Measurements from ENCODE around the gene FOXN1. TPM values are rescaled to one million over a fixed set of nuclear protein-coding genes. Genes with fewer than 3 reads are reported as not detected.

Gene FOXN1
- total and polyA plus RNA-seq, 10 of the 15 experiments (the other 5 are each of a cell fraction or from before 2014, with no cell fraction given): not detected

- no peak for DNase-seq (ENCODE audit: low read depth, low spot score)
- 79% methylated on average over 5 of the region's 5 CpGs for WGBS (ENCODE audit: insufficient coverage, insufficient replicate concordance, low lambda C conversion rate, missing lambda C conversion rate)
Observed at GRCh38 chr17:28473542-28473941, 32.6 kb upstream of the FOXN1 start, which contains the start of gene SLC13A2. Gene SLC13A2, plus strand, starts transcription at chr17:28473644. Its CDS starts 69 bp downstream, at chr17:28473713.

More at GRCh38 chr17:28473542-28473941, 32.6 kb upstream of the FOXN1 start, which contains the start of gene SLC13A2:
- H3K27me3 ChIP-seq (replicated peaks in 1 of 2; ENCODE audit: control insufficient read depth in 2 of 2, insufficient read depth in 2 of 2, low read length in 1 of 2): no peaks in the 10 kb centered on the region
- CTCF ChIA-PET: no interaction called here
- TF ChIP-seq CREB1 (IDR thresholded peaks at IDR 0.05; ENCODE audit: low read depth) (no peak), SUZ12 (IDR thresholded peaks at IDR 0.05; ENCODE audit: unreplicated experiment) (no peak), ZNF274 (IDR thresholded peaks at IDR 0.05; ENCODE audit: insufficient read depth, insufficient read length) (no peak), CTCF (IDR thresholded peaks at IDR 0.05 in 2 of 3, conservative IDR thresholded peaks at IDR 0.05 in 1 of 3; ENCODE audit: control insufficient read depth in 2 of 3, extremely low read depth in 1 of 3, insufficient read depth in 1 of 3, low read depth in 3 of 3, low read length in 3 of 3) (0 out of 6 replicates have a peak, but pooled peaks of 1 of the 3 experiments have one; percentile 9)
- in situ Hi-C loops (cut with MboI): no loop called here
- no peak within 1 kb of the TSS for H3K4me3 ChIP-seq
- SMC1A ChIA-PET (ENCODE audit: uncharacterized antibody, unreplicated experiment): interaction anchor here (0.6 kb wide), 1 partner anchor 175 kb away, joined by 3 read pairs; no protein-coding TSS in a partner anchor
- BruUV-seq (replicated peaks): no TSS peak
- intact Hi-C loops (cut with micrococcal nuclease; ENCODE audit: unreplicated experiment): no loop called here
- RAD21 ChIA-PET (ENCODE audit: unreplicated experiment): interaction anchor here (0.6 to 1.0 kb wide), 2 partner anchors 13 to 264 kb away, joined by 3 read pairs; no protein-coding TSS in a partner anchor
- peak within 1 kb of the TSS; percentile 19 for H2AFZ ChIP-seq (ENCODE audit: control insufficient read depth, low read depth, low read length)
- ATAC-seq (no peak), FAIRE-seq (peak; percentile 59)
- H3K9ac ChIP-seq (ENCODE audit: control insufficient read depth, insufficient read depth, low read length): no peak within 1 kb of the TSS
- no peak within 1 kb of the TSS for H3K4me2 ChIP-seq (ENCODE audit: control insufficient read depth, insufficient read depth)
- no peaks in the 10 kb centered on the region for H3K79me2 ChIP-seq (ENCODE audit: control insufficient read depth, insufficient read depth, low read length)
- 0 out of 2 replicates have a peak, but pooled peaks cover 3% of the 10 kb centered on the region for H4K20me1 ChIP-seq (ENCODE audit: control insufficient read depth, insufficient read depth)
- no peaks in the 10 kb centered on the region for H3K9me3 ChIP-seq (replicated peaks; ENCODE audit: control insufficient read depth, insufficient read depth, low read length)
- POLR2A ChIA-PET: no interaction called here
- no peaks in the 10 kb centered on the region for H3K36me3 ChIP-seq (ENCODE audit: control insufficient read depth in 2 of 2, insufficient read depth in 2 of 2, low read length in 1 of 2)
- H3K4me1 ChIP-seq (ENCODE audit: control insufficient read depth, insufficient read depth, low read length): peaks cover 52% of the 10 kb centered on the region
- no peak within 1 kb of the TSS for H3K27ac ChIP-seq (ENCODE audit: control insufficient read depth, insufficient read depth)

All from GM12878 (cell line).